ENCODE results near the gene MRPL22. TPM values are rescaled to one million over a fixed set of nuclear protein-coding genes. Genes with fewer than 3 reads are reported as not detected.
"Not testable (repeated sequence)": the region's sequence is repeated elsewhere in the genome, so short reads cannot be mapped to it uniquely, and the experiment has no call there.

Gene MRPL22
- total RNA-seq, 2 donors from 2014 or later = 67.5 to 78.0 TPM

DNA sequence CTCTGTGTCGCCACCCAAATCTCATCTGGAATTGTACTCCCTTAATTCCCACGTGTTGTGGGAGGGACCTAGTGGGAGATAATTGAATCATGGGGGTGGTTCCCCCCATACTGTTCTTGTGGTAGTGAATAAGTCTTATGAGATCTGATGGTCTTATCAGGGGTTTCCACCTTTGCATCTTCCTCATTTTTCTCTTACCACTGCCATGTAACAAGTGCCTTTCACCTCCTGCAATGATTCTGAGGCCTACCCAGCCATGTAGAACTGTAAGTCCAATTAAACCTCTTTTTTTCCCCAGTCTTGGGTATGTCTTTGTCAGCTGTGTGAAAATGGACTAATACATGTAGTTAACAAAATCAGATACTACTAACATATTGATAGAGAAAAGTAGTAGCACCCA is 37.4 kb downstream of the MRPL22 start:
- not testable (repeated sequence) for H3K4me3 Mint-ChIP-seq; ATAC-seq (replicated peaks in 1 of 2); H3K27ac Mint-ChIP-seq; H3K27me3 Mint-ChIP-seq (ENCODE audit: low read depth); DNase-seq; H3K4me1 Mint-ChIP-seq (ENCODE audit: low read depth); H3K36me3 Mint-ChIP-seq (ENCODE audit: insufficient read depth in 2 of 2); H3K9me3 Mint-ChIP-seq

DNA sequence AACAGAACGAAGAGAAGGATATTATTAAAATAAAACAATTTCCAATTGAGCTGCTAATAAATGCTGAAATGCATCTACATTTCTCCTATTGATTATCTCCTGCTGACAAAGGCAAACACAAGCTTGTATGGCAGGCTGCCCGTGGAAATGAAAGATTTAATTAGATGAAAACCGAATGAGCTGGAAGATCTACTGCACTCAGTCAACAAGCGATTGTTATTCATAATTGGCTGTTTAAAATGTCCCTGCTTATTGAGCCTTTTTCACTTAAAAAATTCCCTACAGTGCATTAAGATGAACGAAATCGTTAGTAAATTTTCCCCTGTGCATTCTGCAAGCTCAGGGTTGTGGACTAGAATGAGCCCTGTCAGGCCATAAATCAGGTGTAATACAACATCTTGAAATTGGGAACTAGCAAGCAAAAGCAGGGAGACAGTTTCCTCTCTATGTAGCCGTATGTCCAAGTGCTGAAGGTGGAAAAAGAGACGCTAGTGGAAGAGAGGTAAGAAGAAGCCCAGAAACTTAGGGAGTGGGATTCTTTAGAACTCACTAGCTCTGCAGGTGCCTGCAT is 44.2 kb downstream of the MRPL22 start:
- DNase-seq (no peak), ATAC-seq (replicated peaks in 1 of 2) (no peak)
- Mint-ChIP-seq H3K4me1 (ENCODE audit: low read depth) (no peaks in the 10 kb centered on the region), H3K36me3 (ENCODE audit: insufficient read depth in 2 of 2) (no peaks in the 10 kb centered on the region), H3K9me3 (no peaks in the 10 kb centered on the region), H3K27me3 (ENCODE audit: low read depth) (peaks cover 12% of the 10 kb centered on the region), H3K27ac (no peak overlapping the region), H3K4me3 (no peak overlapping the region)

DNA sequence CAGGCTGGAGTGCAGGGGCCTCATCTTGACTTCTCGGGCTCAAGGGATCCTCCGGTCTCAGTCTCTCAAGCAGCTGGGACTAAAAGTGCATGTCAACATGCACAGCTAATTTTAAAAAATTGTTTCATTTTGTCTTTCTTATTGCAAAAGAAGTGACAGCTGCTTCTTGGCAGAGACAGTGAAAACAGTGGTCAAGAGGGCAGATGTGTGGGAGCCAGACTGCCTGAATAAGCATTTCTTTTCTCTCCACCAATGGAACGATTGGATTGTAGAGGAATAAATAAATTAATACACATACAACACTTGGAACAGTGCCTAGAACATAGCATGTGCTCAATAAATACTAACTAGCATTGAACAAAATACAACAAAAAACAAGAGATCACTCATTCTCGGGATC is 45.3 kb downstream of the MRPL22 start:
- no peak overlapping the region for H3K4me3 Mint-ChIP-seq
- no peak overlapping the region for H3K27ac Mint-ChIP-seq
- no peaks in the 10 kb centered on the region for H3K36me3 Mint-ChIP-seq (ENCODE audit: insufficient read depth in 2 of 2)
- ATAC-seq (replicated peaks in 1 of 2) = no peak
- DNase-seq = no peak
- H3K9me3 Mint-ChIP-seq = no peaks in the 10 kb centered on the region
- peaks cover 12% of the 10 kb centered on the region for H3K27me3 Mint-ChIP-seq (ENCODE audit: low read depth)
- H3K4me1 Mint-ChIP-seq (ENCODE audit: low read depth) = no peaks in the 10 kb centered on the region

DNA sequence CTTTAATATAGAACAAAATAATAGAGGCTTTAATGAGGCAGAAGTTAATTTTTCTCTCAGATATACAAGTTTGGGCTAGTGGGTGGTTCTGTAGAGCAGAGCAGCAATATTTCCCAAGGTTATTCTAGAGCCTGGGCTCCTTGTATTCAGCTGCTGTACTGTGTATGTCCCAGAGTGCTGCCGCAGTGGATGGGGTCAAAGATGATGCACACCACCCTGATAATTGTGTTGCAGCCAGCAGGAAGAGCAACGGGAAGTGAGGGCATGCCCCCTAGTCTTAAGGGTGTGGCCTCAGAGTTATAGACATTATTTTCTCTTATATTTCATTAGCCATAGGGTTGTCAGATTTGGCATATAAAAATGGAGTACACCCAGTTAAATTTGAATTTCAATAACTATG is 48.8 kb downstream of the MRPL22 start:
- Mint-ChIP-seq H3K27ac (no peak overlapping the region), H3K4me3 (no peak overlapping the region), H3K27me3 (ENCODE audit: low read depth) (peaks cover 9% of the 10 kb centered on the region), H3K4me1 (ENCODE audit: low read depth) (no peaks in the 10 kb centered on the region), H3K9me3 (no peaks in the 10 kb centered on the region), H3K36me3 (ENCODE audit: insufficient read depth in 2 of 2) (no peaks in the 10 kb centered on the region)
- DNase-seq (no peak), ATAC-seq (replicated peaks in 1 of 2) (no peak)

DNA sequence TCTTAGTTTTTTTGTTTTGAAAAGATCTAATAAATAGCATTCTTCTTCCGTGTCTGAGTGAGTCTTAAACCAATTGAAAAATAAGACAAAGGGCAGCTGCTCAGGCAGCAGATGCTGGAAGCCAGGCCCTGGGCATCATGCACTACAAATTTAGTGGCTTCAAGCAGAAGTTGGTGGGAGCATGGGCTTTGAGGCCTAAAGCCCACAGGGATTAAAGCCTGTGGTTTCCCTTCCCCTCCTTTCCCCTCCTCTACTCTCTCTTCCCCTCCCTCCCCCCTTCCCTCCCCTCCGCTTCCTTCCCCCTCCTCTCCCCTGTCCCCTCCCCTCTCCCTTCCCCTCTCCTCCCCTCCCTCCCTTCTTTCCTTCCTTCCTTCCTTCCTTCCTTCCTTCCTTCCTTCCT is 52.6 kb downstream of the MRPL22 start:
- Mint-ChIP-seq H3K36me3 (ENCODE audit: insufficient read depth in 2 of 2) (no peaks in the 10 kb centered on the region), H3K27me3 (ENCODE audit: low read depth) (peaks cover 5% of the 10 kb centered on the region), H3K9me3 (no peaks in the 10 kb centered on the region)

DNA sequence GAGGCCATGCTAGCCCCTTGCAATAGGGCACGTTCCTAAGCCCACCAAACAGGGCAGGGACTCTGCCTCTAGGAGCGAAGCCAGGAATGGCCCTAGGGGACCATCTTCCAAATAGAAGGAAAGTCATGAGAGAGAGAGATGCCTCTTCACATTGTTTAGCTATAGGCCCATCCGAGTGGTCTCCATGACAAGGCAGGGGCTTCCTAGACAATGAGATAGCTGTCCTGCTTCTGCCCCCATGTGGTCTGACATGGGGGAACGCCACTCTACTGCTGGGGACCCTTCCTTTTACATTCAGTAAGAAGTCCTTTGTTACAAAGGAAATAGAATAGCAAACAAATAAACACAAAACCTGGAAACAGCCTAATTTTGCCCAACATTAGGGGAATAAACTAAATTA is 54.8 kb downstream of the MRPL22 start:
- no peak overlapping the region for H3K27ac Mint-ChIP-seq
- no peaks in the 10 kb centered on the region for H3K36me3 Mint-ChIP-seq (ENCODE audit: insufficient read depth in 2 of 2)
- peaks cover 18% of the 10 kb centered on the region for H3K27me3 Mint-ChIP-seq (ENCODE audit: low read depth)
- H3K4me1 Mint-ChIP-seq (ENCODE audit: low read depth) = no peaks in the 10 kb centered on the region
- DNase-seq = no peak
- H3K4me3 Mint-ChIP-seq = no peak overlapping the region
- ATAC-seq (replicated peaks in 1 of 2) = no peak
- no peaks in the 10 kb centered on the region for H3K9me3 Mint-ChIP-seq

More for the DNA sequence above, 52.6 kb downstream of the MRPL22 start:
- Mint-ChIP-seq H3K4me3 (no peak overlapping the region), H3K4me1 (ENCODE audit: low read depth) (no peaks in the 10 kb centered on the region), H3K27ac (no peak overlapping the region)
- DNase-seq = no peak
- no peak for ATAC-seq (replicated peaks in 1 of 2)

DNA sequence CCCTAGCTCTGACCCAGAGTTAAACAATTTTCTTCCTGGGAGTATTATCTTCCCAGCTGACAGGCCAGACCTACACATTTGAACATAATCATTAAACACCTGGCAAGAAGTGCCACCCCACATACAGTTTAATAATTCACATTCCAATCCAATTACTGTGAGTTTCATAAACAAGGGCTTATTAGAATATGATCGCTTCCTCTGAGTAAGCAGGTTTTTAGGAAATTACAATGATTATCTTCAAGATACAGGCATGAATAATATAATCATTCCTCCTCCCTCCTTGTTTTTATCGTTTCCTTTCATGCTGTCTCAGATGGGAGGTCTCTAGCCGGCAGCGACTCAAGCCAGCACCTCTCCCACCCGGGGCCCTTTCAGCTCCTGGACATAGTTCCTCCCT is 56.9 kb downstream of the MRPL22 start:
- ATAC-seq (replicated peaks in 1 of 2) (no peak), DNase-seq (no peak)
- Mint-ChIP-seq H3K4me3 (no peak overlapping the region), H3K27me3 (ENCODE audit: low read depth) (peaks cover 25% of the 10 kb centered on the region), H3K9me3 (no peaks in the 10 kb centered on the region), H3K36me3 (ENCODE audit: insufficient read depth in 2 of 2) (no peaks in the 10 kb centered on the region), H3K4me1 (ENCODE audit: low read depth) (no peaks in the 10 kb centered on the region), H3K27ac (no peak overlapping the region)

DNA sequence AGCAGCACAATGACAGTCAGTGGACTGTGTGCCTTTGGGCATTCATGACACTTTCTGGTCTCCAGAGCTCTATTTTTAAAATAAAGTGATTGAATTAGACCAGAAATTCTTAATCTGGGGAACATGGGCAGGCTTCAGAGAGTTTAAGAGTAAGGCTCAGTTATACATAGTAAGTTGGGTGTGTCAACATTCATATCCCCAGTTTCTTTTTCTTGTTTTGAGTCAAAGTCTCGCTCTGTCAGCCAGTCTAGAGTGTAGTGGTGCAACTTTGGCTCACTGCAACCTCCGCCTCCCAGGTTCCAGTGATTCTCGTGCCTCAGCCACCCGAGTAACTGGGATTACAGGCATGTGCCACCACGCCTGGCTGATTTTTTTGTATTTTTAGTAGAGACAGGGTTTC is 59.0 kb downstream of the MRPL22 start:
- Mint-ChIP-seq H3K4me1 (ENCODE audit: low read depth) (no peaks in the 10 kb centered on the region), H3K4me3 (no peak overlapping the region), H3K27ac (no peak overlapping the region), H3K36me3 (ENCODE audit: insufficient read depth in 2 of 2) (no peaks in the 10 kb centered on the region), H3K9me3 (no peaks in the 10 kb centered on the region), H3K27me3 (ENCODE audit: low read depth) (peaks cover 25% of the 10 kb centered on the region)
- ATAC-seq (replicated peaks in 1 of 2) (peak in 1 of 2 donors; percentile 36), DNase-seq (no peak)

DNA sequence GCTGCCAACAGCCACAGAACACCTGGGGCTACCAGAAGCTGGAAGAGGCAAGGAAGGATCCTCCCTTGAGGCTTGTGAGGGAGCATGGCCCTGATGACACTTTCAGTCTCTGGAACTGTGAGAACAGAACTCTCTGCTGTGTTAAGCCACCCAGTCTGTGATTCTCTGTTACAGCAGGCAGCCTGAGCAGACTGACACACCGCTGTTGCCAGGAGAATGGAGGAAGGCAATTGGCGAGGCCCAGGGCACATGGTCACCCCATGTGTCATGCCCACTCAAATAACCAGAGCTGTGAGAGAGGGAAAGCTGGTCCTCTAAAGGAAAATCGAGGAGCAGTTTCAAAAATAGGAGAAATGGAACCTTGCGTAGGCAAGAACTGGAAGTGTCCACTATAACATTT is 60.6 kb downstream of the MRPL22 start:
- ATAC-seq (replicated peaks in 1 of 2) (no peak), DNase-seq (no peak)
- Mint-ChIP-seq H3K27me3 (ENCODE audit: low read depth) (peaks cover 25% of the 10 kb centered on the region), H3K4me3 (no peak overlapping the region), H3K9me3 (no peaks in the 10 kb centered on the region), H3K27ac (no peak overlapping the region), H3K4me1 (ENCODE audit: low read depth) (no peaks in the 10 kb centered on the region), H3K36me3 (ENCODE audit: insufficient read depth in 2 of 2) (no peaks in the 10 kb centered on the region)

DNA sequence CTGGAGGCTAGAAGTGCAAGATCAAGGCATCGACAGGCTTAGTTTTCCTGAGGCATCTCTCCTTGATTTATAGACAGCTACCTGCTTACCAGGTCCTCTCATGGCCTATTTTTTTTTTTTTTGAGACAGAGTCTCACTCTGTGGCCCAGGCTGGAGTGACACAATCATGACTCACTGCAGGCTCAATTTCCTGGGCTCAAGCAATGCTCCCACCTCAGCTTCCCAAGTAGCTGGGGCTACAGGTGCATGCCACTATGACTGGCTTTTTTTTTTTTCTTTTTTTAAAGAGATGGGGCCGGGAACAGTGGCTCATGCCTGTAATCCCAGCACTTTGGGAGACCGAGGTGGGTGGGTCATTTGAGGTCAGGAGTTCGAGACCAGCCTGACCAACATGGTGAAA is 61.8 kb downstream of the MRPL22 start:
- H3K9me3 Mint-ChIP-seq; DNase-seq; ATAC-seq (replicated peaks in 1 of 2); H3K4me1 Mint-ChIP-seq (ENCODE audit: low read depth); H3K4me3 Mint-ChIP-seq; H3K36me3 Mint-ChIP-seq (ENCODE audit: insufficient read depth in 2 of 2); H3K27ac Mint-ChIP-seq: not testable (repeated sequence)
- H3K27me3 Mint-ChIP-seq (ENCODE audit: low read depth) = peaks cover 25% of the 10 kb centered on the region

DNA sequence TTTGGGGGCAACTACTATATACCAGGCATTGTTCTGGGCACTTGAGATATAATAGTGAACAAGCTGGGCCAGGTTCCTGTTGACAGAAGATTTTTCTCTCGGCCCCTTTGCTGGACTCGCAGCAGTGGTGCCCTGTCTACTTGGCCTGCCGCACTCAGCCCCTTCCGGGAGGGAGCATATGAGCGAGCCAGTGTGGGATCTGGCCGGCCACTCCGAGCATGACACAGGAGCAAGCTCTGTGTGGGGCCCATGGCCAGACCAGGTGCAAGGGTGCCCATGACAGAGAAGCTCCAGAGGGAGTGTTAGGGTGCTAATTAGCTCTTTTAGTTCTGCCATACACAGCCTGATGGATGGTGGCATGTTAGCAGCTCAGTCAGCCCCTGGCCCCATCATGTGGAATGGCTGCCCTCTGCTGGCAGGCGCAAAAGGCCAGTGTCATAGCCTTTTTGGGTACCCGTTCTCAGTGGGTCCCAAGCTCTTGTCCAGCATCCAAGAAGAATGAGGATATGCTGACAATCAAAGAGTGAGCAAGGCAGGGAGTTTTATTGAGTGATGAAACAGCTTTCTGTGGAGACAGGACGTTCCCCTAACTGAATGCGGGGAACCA is 63.4 kb downstream of the MRPL22 start:
- peaks cover 20% of the 10 kb centered on the region for H3K27me3 Mint-ChIP-seq (ENCODE audit: low read depth)
- H3K9me3 Mint-ChIP-seq = no peaks in the 10 kb centered on the region
- no peak overlapping the region for H3K4me3 Mint-ChIP-seq
- no peaks in the 10 kb centered on the region for H3K36me3 Mint-ChIP-seq (ENCODE audit: insufficient read depth in 2 of 2)
- H3K27ac Mint-ChIP-seq = no peak overlapping the region
- peak; percentile 29 to 36 for DNase-seq
- ATAC-seq (replicated peaks in 1 of 2) = peak in 1 of 2 donors; percentile 60
- H3K4me1 Mint-ChIP-seq (ENCODE audit: low read depth) = no peaks in the 10 kb centered on the region

DNA sequence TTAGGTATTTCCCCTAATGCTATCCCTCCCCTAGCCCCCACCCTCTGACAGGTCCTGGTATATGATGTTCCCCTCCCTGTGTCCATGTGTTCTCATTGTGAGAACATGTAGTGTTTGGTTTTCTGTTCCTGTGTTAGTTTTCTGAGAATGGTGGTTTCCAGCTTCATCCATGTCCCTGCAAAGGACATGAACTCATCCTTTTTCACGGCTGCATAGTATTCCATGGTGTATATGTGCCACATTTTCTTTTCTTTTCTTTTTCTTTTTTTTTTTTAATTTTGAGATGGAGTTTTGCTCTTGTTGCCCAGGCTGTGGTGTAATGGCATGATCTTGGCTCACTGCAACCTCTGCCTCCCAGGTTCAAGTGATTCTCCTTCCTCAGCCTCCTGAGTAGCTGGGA is 65.4 kb downstream of the MRPL22 start:
- not testable (repeated sequence) for H3K36me3 Mint-ChIP-seq (ENCODE audit: insufficient read depth in 2 of 2); H3K9me3 Mint-ChIP-seq; ATAC-seq (replicated peaks in 1 of 2); H3K27ac Mint-ChIP-seq; H3K4me3 Mint-ChIP-seq; DNase-seq; H3K4me1 Mint-ChIP-seq (ENCODE audit: low read depth)
- H3K27me3 Mint-ChIP-seq (ENCODE audit: low read depth) = peaks cover 11% of the 10 kb centered on the region

DNA sequence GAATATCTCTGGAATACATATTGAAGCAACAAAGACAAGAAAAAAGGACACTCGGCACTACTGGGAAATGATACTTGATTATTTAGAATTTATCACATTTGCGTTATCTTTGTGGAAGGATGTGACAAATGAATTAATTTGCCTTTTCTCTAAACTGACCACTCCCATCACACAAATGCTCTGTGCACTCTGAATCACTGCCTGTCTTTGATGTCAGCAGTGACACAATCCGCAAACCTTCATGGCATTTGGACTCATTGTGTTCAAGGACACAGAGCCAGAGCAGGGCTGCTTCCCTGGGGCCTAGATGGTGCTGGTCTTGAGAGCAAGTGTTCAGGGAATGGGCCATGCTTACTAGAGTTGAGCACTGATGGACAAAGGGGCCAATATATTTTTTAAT is 67.8 kb downstream of the MRPL22 start:
- ATAC-seq (replicated peaks in 1 of 2) (no peak), DNase-seq (no peak)
- Mint-ChIP-seq H3K9me3 (no peaks in the 10 kb centered on the region), H3K4me1 (ENCODE audit: low read depth) (no peaks in the 10 kb centered on the region), H3K4me3 (no peak overlapping the region), H3K36me3 (ENCODE audit: insufficient read depth in 2 of 2) (no peaks in the 10 kb centered on the region), H3K27me3 (ENCODE audit: low read depth) (peaks cover 31% of the 10 kb centered on the region), H3K27ac (no peak overlapping the region)

DNA sequence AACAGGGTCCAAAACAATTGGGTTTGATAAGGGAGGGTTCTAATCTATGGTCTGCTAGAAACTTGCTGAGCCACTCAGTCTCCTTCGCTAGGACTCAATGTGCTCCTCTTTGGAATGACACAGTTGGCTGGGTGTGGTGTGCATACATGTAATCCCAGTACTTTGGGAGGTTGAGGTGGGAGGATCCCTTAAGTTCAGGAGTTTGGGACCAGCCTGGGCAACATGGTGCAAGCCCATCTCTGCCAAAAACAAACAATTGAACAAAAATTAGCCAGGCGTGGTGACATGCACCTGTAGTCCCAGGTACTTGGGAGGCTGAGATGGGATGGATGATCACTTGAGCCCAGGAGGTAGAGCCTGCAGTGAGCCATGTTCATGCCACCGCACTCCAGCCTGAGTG is 70.0 kb downstream of the MRPL22 start:
- peaks cover 0 to 4% of the 10 kb centered on the region in 2 donors for H3K9me3 Mint-ChIP-seq
- no peak for ATAC-seq (replicated peaks in 1 of 2)

More for the DNA sequence above, 70.0 kb downstream of the MRPL22 start:
- H3K27me3 Mint-ChIP-seq (ENCODE audit: low read depth) = peaks cover 53% of the 10 kb centered on the region
- no peak overlapping the region for H3K27ac Mint-ChIP-seq
- H3K4me1 Mint-ChIP-seq (ENCODE audit: low read depth) = peaks cover 9% of the 10 kb centered on the region
- H3K36me3 Mint-ChIP-seq (ENCODE audit: insufficient read depth in 2 of 2) = no peaks in the 10 kb centered on the region
- no peak for DNase-seq
- H3K4me3 Mint-ChIP-seq = no peak overlapping the region
